HCT116 (cell line): ENCODE data around the gene LCN10. TPM values are rescaled to one million over a fixed set of nuclear protein-coding genes. Genes with fewer than 3 reads are reported as not detected.
A peak's percentile ranks its signal among the peaks of the same experiment; 100 is the strongest.

ENCODE experiments used
- ATAC-seq: fragments of 200-7000 bp; cut with Tn5 transposase; 2 replicates; pipeline ENCODE4 v1.9.1; 2020; ENCODE audit warnings: mild to moderate bottlenecking, moderate library complexity
- BruUV-seq: library from RNA; stranded (reverse); fragments of 400-500 nt; replicated peaks from 2 replicates; lab custom pipeline; 2021; lab: Mats Ljungman, UMichigan
- CTCF ChIA-PET: fragments of 300-600 bp; sonication (Branson Sonifier 250); formaldehyde crosslinking; loops from one replicate; lab custom pipeline; 2021; ENCODE audit warnings: antibody characterized with exemption; lab: Charles Lee
- POLR2A ChIA-PET: fragments of 300-600, 350-600 bp; sonication (Branson Sonifier 250); formaldehyde crosslinking; loops from one replicate; lab custom pipeline; 2021; ENCODE audit warnings: antibody characterized with exemption; lab: Charles Lee
- RAD21 ChIA-PET, 2 experiments: fragments of 300-600 bp; sonication (Branson Sonifier 250); formaldehyde crosslinking; loops; one replicate each; lab custom pipeline; 2023; ENCODE audit warnings: low total read pairs in 2 of 2; ENCODE audit not compliant: uncharacterized antibody in 2 of 2, unreplicated experiment in 2 of 2, low non-redundant PET in 1 of 2; lab: Charles Lee
- DNase-seq: peaks from one replicate; pipeline ENCODE4 v3.0.0-alpha.2; 2010; ENCODE audit warnings: low read depth, low spot score
- H2AFZ ChIP-seq: fragments of 200-600 bp; shearing (Covaris generic), sonication (generic); 2 replicates; pipeline ENCODE4 v1.6.1; 2017; ENCODE audit warnings: low read depth, mixed run types, mixed read lengths, antibody characterized with exemption, low read length; ENCODE audit not compliant: poor library complexity, severe bottlenecking
- H3K27ac ChIP-seq: 2 replicates; pipeline ENCODE4 v1.5.1; 2012; ENCODE audit warnings: low read depth, low read length
- H3K27me3 ChIP-seq: fragments of 200-600 bp; sonication (generic); 2 replicates; pipeline ENCODE4 v1.6.1; 2016; ENCODE audit warnings: mixed run types, low read length, mixed read lengths; ENCODE audit not compliant: insufficient read depth
- H3K36me3 ChIP-seq, 2 experiments: fragments of 200-500 bp in 1 of 2; fragments of 200-600 bp in 1 of 2; sonication (Bioruptor generic) in 1 of 2; sonication (generic) in 1 of 2; 2 replicates each; pipeline versions ENCODE4 v1.5.1 to v1.6.1; 2014 to 2016; ENCODE audit warnings: low read length in 2 of 2, inconsistent platforms in 1 of 2, mixed read lengths in 1 of 2, mixed run types in 1 of 2; ENCODE audit not compliant: insufficient read depth in 2 of 2, control insufficient read depth in 1 of 2
- H3K4me1 ChIP-seq, 2 experiments: fragments of 200-600 bp in 1 of 2; sonication (generic) in 1 of 2; 2 replicates each; pipeline versions ENCODE4 v1.5.1 to v1.6.1; 2012 to 2017; ENCODE audit warnings: low read length in 2 of 2, inconsistent platforms in 1 of 2, mild to moderate bottlenecking in 1 of 2, mixed read lengths in 1 of 2, mixed run types in 1 of 2, moderate library complexity in 1 of 2; ENCODE audit not compliant: insufficient read depth in 2 of 2, control insufficient read depth in 1 of 2
- H3K4me2 ChIP-seq: fragments of 200-600 bp; sonication (generic); 2 replicates; pipeline ENCODE4 v1.6.1; 2017; ENCODE audit warnings: mixed run types, low read length, mixed read lengths
- H3K4me3 ChIP-seq, 2 experiments: fragments of 200-600 bp in 1 of 2; sonication (generic) in 1 of 2; replicated peaks in 1 of 2; 2 replicates each; pipeline ENCODE4 v1.5.1; 2011 to 2016; ENCODE audit warnings: low read length in 2 of 2, control low read depth in 1 of 2, low read depth in 1 of 2, mild to moderate bottlenecking in 1 of 2, mixed read lengths in 1 of 2, mixed run types in 1 of 2
- H3K79me2 ChIP-seq: fragments of 200-600 bp; sonication (generic); 2 replicates; pipeline ENCODE4 v1.6.1; 2017; ENCODE audit warnings: mild to moderate bottlenecking, mixed run types, low read length, moderate library complexity, mixed read lengths; ENCODE audit not compliant: insufficient read depth
- H3K9ac ChIP-seq: fragments of 200-600 bp; sonication (generic); 2 replicates; pipeline ENCODE4 v1.6.1; 2016; ENCODE audit warnings: low read length, mixed read lengths
- H3K9me2 ChIP-seq: fragments of 200-600 bp; sonication (generic), shearing (Covaris generic); 2 replicates; pipeline ENCODE4 v1.6.1; 2017; ENCODE audit warnings: mixed run types, mild to moderate bottlenecking, moderate library complexity; ENCODE audit not compliant: insufficient read depth
- H3K9me3 ChIP-seq, 2 experiments: fragments of 200-500 bp in 1 of 2; fragments of 200-600 bp in 1 of 2; sonication (Bioruptor generic) in 1 of 2; sonication (generic) in 1 of 2; 2 replicates each; pipeline ENCODE4 v1.6.1; 2014 to 2017; ENCODE audit warnings: low read length in 2 of 2, mixed read lengths in 2 of 2, inconsistent platforms in 1 of 2, low read depth in 1 of 2, mild to moderate bottlenecking in 1 of 2, mixed run types in 1 of 2, moderate library complexity in 1 of 2; ENCODE audit not compliant: control insufficient read depth in 1 of 2, insufficient read depth in 1 of 2
- H4K20me1 ChIP-seq: fragments of 200-600 bp; sonication (generic), shearing (Covaris generic); 2 replicates; pipeline ENCODE4 v1.6.1; 2017; ENCODE audit warnings: mixed run types, mild to moderate bottlenecking, moderate library complexity; ENCODE audit not compliant: insufficient read depth
- ATF3 ChIP-seq: IDR thresholded peaks from 2 replicates; pipeline ENCODE4 v1.6.1; 2012
- CBX3 ChIP-seq: IDR thresholded peaks from 2 replicates; pipeline ENCODE4 v1.6.1; 2012; ENCODE audit warnings: low read depth
- EZH2phosphoT487 ChIP-seq: fragments of 200-600 bp; IDR thresholded peaks from 2 replicates; pipeline ENCODE4 v1.6.1; 2018; ENCODE audit warnings: antibody characterized with exemption, borderline replicate concordance
- MAX ChIP-seq: IDR thresholded peaks from 2 replicates; pipeline ENCODE4 v1.6.1; 2012
- REST ChIP-seq: IDR thresholded peaks from 2 replicates; pipeline ENCODE4 v1.6.1; 2012; ENCODE audit warnings: low read depth
- SIN3A ChIP-seq: IDR thresholded peaks from 2 replicates; pipeline ENCODE4 v1.6.1; 2012; ENCODE audit warnings: low read depth
- YY1 ChIP-seq: IDR thresholded peaks from 2 replicates; pipeline ENCODE4 v1.6.1; 2011; ENCODE audit warnings: low read length, low read depth, moderate library complexity, mild to moderate bottlenecking; ENCODE audit not compliant: insufficient replicate concordance; ENCODE audit errors: extremely low read depth
- ZFX ChIP-seq: fragments of 450-650 bp; IDR thresholded peaks from 2 replicates; pipeline ENCODE4 v1.6.1; 2017
- intact Hi-C: fragments of 100-400 bp; cut with micrococcal nuclease; formaldehyde crosslinking; loops from 2 replicates; pipeline ENCODE4 v1.10.0; 2022
- total RNA-seq: library from RNA; stranded (reverse); gene quantifications from one replicate; pipeline ENCODE4 v1.2.1, GENCODE V29; 2021; ENCODE audit not compliant: unreplicated experiment

Gene LCN10
- total RNA-seq, 1 experiment from 2014 or later = not detected

- H3K4me1 ChIP-seq = peaks cover 0 to 3% of the 10 kb centered on the region in 2 experiments; a peak in 1 of 4 replicates
- POLR2A ChIA-PET = no interaction called here
- H2AFZ ChIP-seq = no peak overlapping the region
- no peaks in the 10 kb centered on the region for H3K27me3 ChIP-seq
- RAD21 ChIA-PET = no interaction called here
- DNase-seq (no peak), ATAC-seq (peak; percentile 79)
- peaks cover 6 to 16% of the 10 kb centered on the region in 2 experiments; a peak in 2 of 4 replicates for H3K9me3 ChIP-seq
- no peak overlapping the region for H3K27ac ChIP-seq
- H3K4me3 ChIP-seq = no peak overlapping the region
- H3K36me3 ChIP-seq = no peaks in the 10 kb centered on the region
- no TSS peak for BruUV-seq
- no peak overlapping the region for H3K4me2 ChIP-seq
- H4K20me1 ChIP-seq = no peaks in the 10 kb centered on the region
- CTCF ChIA-PET = no interaction called here
- intact Hi-C loops = no loop called here
- H3K9me2 ChIP-seq = no peaks in the 10 kb centered on the region
- 0 out of 2 replicates have a peak, but pooled peaks have one; percentile 33 for TF ChIP-seq MAX
- TF ChIP-seq YY1 = peak; percentile 67
- no peak for TF ChIP-seq SIN3A
- TF ChIP-seq ATF3 = no peak
- TF ChIP-seq CBX3 = peak; percentile 54; the same call in 1 of the 2 replicates
- no peak for TF ChIP-seq ZFX
- TF ChIP-seq EZH2phosphoT487 = no peak
- no peak for TF ChIP-seq REST
- no peaks in the 10 kb centered on the region for H3K79me2 ChIP-seq
- H3K9ac ChIP-seq = no peak overlapping the region
Observed at GRCh38 chr9:136773386-136774044, 30.8 kb upstream of the LCN10 start.
